Measurements from ENCODE around the gene WWOX.

- TF ChIP-seq CTCF (IDR thresholded peaks at IDR 0.05 in 8 of 11, conservative IDR thresholded peaks at IDR 0.05 in 3 of 11) (no peak), POLR2AphosphoS5 (IDR thresholded peaks at IDR 0.05) (no peak)
Measured at GRCh38 chr16:79069633-79070032, 970.2 kb downstream of the WWOX start.
